Astrocyte (in vitro differentiated cells and primary cell): ENCODE measurements around the gene CPXM1. TPM values are rescaled to one million over a fixed set of nuclear protein-coding genes. Genes with fewer than 3 reads are reported as not detected.
"Not testable (repeated sequence)": the region's sequence is repeated elsewhere in the genome, so short reads cannot be mapped to it uniquely, and the experiment has no call there.

ENCODE experiments used
- DNase-seq: peaks from one replicate; pipeline ENCODE4 v3.0.0-alpha.2; 2010; ENCODE audit warnings: low read depth
- FAIRE-seq: peaks from 2 replicates; lab custom pipeline; 2011; peaks lifted over from hg19 to GRCh38; lab: Jason Lieb, UNC
- H2AFZ ChIP-seq: 2 replicates; pipeline ENCODE4 v1.6.0; 2012; ENCODE audit warnings: low read depth, low read length, inconsistent platforms
- H3K27ac ChIP-seq: 2 replicates; pipeline ENCODE4 v1.5.1; 2011; ENCODE audit warnings: low read depth, low read length, inconsistent platforms
- H3K27me3 ChIP-seq: 2 replicates; pipeline ENCODE4 v1.6.0; 2011; ENCODE audit warnings: low read length, inconsistent platforms; ENCODE audit not compliant: insufficient read depth
- H3K36me3 ChIP-seq: 2 replicates; pipeline ENCODE4 v1.5.1; 2011; ENCODE audit warnings: low read length, inconsistent platforms; ENCODE audit not compliant: insufficient read depth
- H3K4me1 ChIP-seq: 2 replicates; pipeline ENCODE4 v1.5.1; 2011; ENCODE audit warnings: low read length, inconsistent platforms; ENCODE audit not compliant: insufficient read depth
- H3K4me2 ChIP-seq: 2 replicates; pipeline ENCODE4 v1.6.0; 2012; ENCODE audit warnings: low read length, inconsistent platforms
- H3K4me3 ChIP-seq: 2 replicates; pipeline ENCODE4 v1.5.1; 2011; ENCODE audit warnings: low read depth, mild to moderate bottlenecking, low read length, inconsistent platforms; ENCODE audit not compliant: insufficient read depth
- H3K79me2 ChIP-seq: 2 replicates; pipeline ENCODE4 v1.6.0; 2012; ENCODE audit warnings: mild to moderate bottlenecking, low read length, inconsistent platforms; ENCODE audit not compliant: insufficient read depth
- H3K9ac ChIP-seq: 2 replicates; pipeline ENCODE4 v1.6.0; 2012; ENCODE audit warnings: mild to moderate bottlenecking, low read length, inconsistent platforms
- H3K9me3 ChIP-seq: 2 replicates; pipeline ENCODE4 v1.5.1; 2012; ENCODE audit warnings: low read depth, mild to moderate bottlenecking, low read length, inconsistent platforms; ENCODE audit not compliant: insufficient read depth
- H4K20me1 ChIP-seq: 2 replicates; pipeline ENCODE4 v1.6.0; 2012; ENCODE audit warnings: low read length, inconsistent platforms; ENCODE audit not compliant: insufficient read depth
- H3K27ac Mint-ChIP-seq: one replicate; pipeline ENCODE4 v1.8.0; 2021; ENCODE audit warnings: mild to moderate bottlenecking, mixed read lengths; ENCODE audit not compliant: unreplicated experiment
- H3K27me3 Mint-ChIP-seq: one replicate; pipeline ENCODE4 v1.8.0; 2021; ENCODE audit warnings: low read depth, mixed read lengths; ENCODE audit not compliant: unreplicated experiment
- H3K36me3 Mint-ChIP-seq: one replicate; pipeline ENCODE4 v1.8.0; 2021; ENCODE audit warnings: low read depth, mixed read lengths; ENCODE audit not compliant: unreplicated experiment
- H3K4me1 Mint-ChIP-seq: one replicate; pipeline ENCODE4 v1.8.0; 2021; ENCODE audit warnings: low read depth, mixed read lengths; ENCODE audit not compliant: unreplicated experiment
- H3K4me3 Mint-ChIP-seq: one replicate; pipeline ENCODE4 v1.8.0; 2021; ENCODE audit warnings: mild to moderate bottlenecking, moderate library complexity, mixed read lengths; ENCODE audit not compliant: unreplicated experiment
- H3K9me3 Mint-ChIP-seq: one replicate; pipeline ENCODE4 v1.8.0; 2021; ENCODE audit warnings: mild to moderate bottlenecking, mixed read lengths; ENCODE audit not compliant: unreplicated experiment
- CTCF ChIP-seq: IDR thresholded peaks from 2 replicates; pipeline ENCODE4 v1.5.1; 2011; ENCODE audit warnings: low read depth, mild to moderate bottlenecking, inconsistent platforms, low read length, moderate library complexity; ENCODE audit not compliant: insufficient read depth
- EZH2 ChIP-seq: IDR thresholded peaks from 2 replicates; pipeline ENCODE4 v1.6.1; 2012; ENCODE audit warnings: mild to moderate bottlenecking, low read length, inconsistent platforms; ENCODE audit not compliant: insufficient read depth
- total RNA-seq: library from RNA; stranded (reverse); gene quantifications from 2 replicates; pipeline ENCODE4 v1.2.1, GENCODE V29; 2021

The CPXM1 gene
- total RNA-seq, 1 donor from 2014 or later, result 10.9 TPM

GRCh38 chr20:2833761-2834160, 33.3 kb upstream of the CPXM1 start:
- Histone ChIP-seq H2AFZ (no peak overlapping the region), H3K4me3 (no peak overlapping the region), H3K27me3 (peaks cover 2% of the 10 kb centered on the region), H3K9ac (no peak overlapping the region), H3K4me2 (no peak overlapping the region), H3K36me3 (peaks cover 2% of the 10 kb centered on the region), H3K27ac (no peak overlapping the region), H3K9me3 (no peaks in the 10 kb centered on the region), H3K79me2 (no peaks in the 10 kb centered on the region), H4K20me1 (no peaks in the 10 kb centered on the region), H3K4me1 (peaks cover 5% of the 10 kb centered on the region)
- Mint-ChIP-seq H3K27me3 (no peaks in the 10 kb centered on the region), H3K4me3 (no peak overlapping the region), H3K27ac (no peak overlapping the region), H3K9me3 (no peaks in the 10 kb centered on the region), H3K36me3 (peaks cover 35% of the 10 kb centered on the region), H3K4me1 (peaks cover 5% of the 10 kb centered on the region)
- TF ChIP-seq EZH2, result no peak
- TF ChIP-seq CTCF, result no peak
- no peak for DNase-seq
- FAIRE-seq, result no peak

GRCh38 chr20:2831206-2831605, 30.8 kb upstream of the CPXM1 start:
- not testable (repeated sequence) for H3K4me1 Mint-ChIP-seq, FAIRE-seq, H4K20me1 ChIP-seq, H3K9ac ChIP-seq, H2AFZ ChIP-seq, H3K4me3 Mint-ChIP-seq, H3K4me3 ChIP-seq, H3K36me3 ChIP-seq, DNase-seq, H3K27ac Mint-ChIP-seq, H3K9me3 Mint-ChIP-seq, H3K4me2 ChIP-seq, H3K27ac ChIP-seq, H3K4me1 ChIP-seq, H3K9me3 ChIP-seq, H3K79me2 ChIP-seq
- H3K27me3 ChIP-seq, result peaks cover 16% of the 10 kb centered on the region
- H3K27me3 Mint-ChIP-seq, result peaks cover 18% of the 10 kb centered on the region
- H3K36me3 Mint-ChIP-seq, result peaks cover 12% of the 10 kb centered on the region

- H3K4me3 ChIP-seq, result no peak overlapping the region
- H3K9me3 Mint-ChIP-seq, result peaks cover 2% of the 10 kb centered on the region
- no peaks in the 10 kb centered on the region for H3K79me2 ChIP-seq
- DNase-seq (no peak), FAIRE-seq (no peak)
- H3K9ac ChIP-seq, result no peak overlapping the region
- peaks cover 19% of the 10 kb centered on the region for H3K27me3 ChIP-seq
- no peaks in the 10 kb centered on the region for H3K36me3 ChIP-seq
- H3K4me2 ChIP-seq, result no peak overlapping the region
- no peak overlapping the region for H2AFZ ChIP-seq
- H3K36me3 Mint-ChIP-seq, result peaks cover 3% of the 10 kb centered on the region
- H3K9me3 ChIP-seq, result no peaks in the 10 kb centered on the region
- no peak overlapping the region for H3K27ac ChIP-seq
- H4K20me1 ChIP-seq, result no peaks in the 10 kb centered on the region
- no peak overlapping the region for H3K4me3 Mint-ChIP-seq
- peaks cover 5% of the 10 kb centered on the region for H3K4me1 Mint-ChIP-seq
- peaks cover 5% of the 10 kb centered on the region for H3K4me1 ChIP-seq
- H3K27ac Mint-ChIP-seq, result no peak overlapping the region
- peaks cover 21% of the 10 kb centered on the region for H3K27me3 Mint-ChIP-seq
- TF ChIP-seq CTCF (no peak), EZH2 (no peak)
Observed at GRCh38 chr20:2829376-2829775, 28.9 kb upstream of the CPXM1 start.
